Measurements from ENCODE around the gene C3orf52. TPM values are rescaled to one million over a fixed set of nuclear protein-coding genes. Genes with fewer than 3 reads are reported as not detected.

Gene C3orf52
- total RNA-seq, 1 donor from 2014 or later = 16.4 TPM

DNA sequence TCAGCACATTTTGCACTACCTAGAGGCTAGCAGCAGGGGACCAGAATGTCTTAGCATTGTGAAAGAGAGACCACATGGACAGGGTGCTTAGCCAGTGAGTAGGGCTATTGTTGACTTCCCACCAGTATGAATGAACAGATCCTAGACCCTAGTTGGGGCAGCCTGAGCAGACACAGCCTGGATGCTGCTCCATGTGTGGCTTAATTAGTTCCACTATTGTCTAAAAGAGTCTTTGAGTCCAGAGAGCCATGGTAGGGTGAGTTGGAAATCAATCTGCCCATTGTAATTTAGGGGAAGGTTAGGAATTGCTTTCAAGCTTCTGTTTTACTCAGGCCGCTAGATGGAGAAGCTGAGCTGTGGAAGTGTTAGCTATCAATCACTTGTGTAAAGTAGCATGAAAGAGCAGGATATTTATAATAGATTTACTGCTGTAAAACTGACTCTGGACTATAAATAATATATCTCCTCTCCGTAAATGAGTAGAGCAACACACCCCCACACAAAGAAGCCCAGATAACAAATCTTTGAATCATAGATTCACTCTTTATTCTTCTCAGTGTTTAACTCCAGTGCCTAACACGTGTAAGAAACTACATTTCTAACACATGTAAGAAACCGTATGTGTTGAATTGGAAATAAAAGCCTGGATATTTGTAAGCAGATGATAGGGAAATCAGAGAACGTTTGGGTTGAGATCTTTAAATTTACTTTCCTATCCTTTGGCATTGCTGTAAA lies 50.9 kb downstream of the C3orf52 start:
- Histone ChIP-seq H3K4me3 (no peak overlapping the region), H3K27ac (no peak overlapping the region), H3K9me3 (no peaks in the 10 kb centered on the region), H3K27me3 (ENCODE audit: low read depth) (no peaks in the 10 kb centered on the region), H3K36me3 (no peaks in the 10 kb centered on the region), H3K4me1 (peaks cover 5% of the 10 kb centered on the region)
- peak; percentile 45 to 54 for ATAC-seq
- TF ChIP-seq, protein P1, sequence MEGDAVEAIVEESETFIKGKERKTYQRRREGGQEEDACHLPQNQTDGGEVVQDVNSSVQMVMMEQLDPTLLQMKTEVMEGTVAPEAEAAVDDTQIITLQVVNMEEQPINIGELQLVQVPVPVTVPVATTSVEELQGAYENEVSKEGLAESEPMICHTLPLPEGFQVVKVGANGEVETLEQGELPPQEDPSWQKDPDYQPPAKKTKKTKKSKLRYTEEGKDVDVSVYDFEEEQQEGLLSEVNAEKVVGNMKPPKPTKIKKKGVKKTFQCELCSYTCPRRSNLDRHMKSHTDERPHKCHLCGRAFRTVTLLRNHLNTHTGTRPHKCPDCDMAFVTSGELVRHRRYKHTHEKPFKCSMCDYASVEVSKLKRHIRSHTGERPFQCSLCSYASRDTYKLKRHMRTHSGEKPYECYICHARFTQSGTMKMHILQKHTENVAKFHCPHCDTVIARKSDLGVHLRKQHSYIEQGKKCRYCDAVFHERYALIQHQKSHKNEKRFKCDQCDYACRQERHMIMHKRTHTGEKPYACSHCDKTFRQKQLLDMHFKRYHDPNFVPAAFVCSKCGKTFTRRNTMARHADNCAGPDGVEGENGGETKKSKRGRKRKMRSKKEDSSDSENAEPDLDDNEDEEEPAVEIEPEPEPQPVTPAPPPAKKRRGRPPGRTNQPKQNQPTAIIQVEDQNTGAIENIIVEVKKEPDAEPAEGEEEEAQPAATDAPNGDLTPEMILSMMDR (IDR thresholded peaks at IDR 0.05) = peak; percentile 49
- no peak for DNase-seq
- intact Hi-C loops (cut with DNase I) = no loop called here

DNA sequence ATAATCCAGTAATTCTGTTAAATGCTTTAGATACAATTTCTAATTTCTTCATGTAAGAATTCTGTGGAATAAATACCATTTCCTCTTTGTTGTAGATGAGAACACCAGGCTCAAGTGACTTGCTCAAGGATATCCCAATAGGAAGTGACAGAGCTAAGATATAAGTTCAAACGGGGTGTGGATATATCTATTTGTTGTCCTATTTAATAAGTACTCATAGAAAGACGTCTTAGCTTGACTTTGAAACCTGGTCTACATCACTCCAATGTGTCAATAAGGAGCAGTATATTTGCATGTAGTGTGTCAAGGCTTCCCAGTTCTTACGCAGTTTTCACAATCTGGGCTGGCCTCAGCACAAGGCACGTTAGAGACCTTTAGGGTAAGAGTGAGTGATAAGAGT lies 51.6 kb downstream of the C3orf52 start:
- peak in 1 of 2 donors; percentile 29 for ATAC-seq
- Histone ChIP-seq H3K27me3 (ENCODE audit: low read depth) (no peaks in the 10 kb centered on the region), H3K9me3 (no peaks in the 10 kb centered on the region), H3K36me3 (no peaks in the 10 kb centered on the region), H3K4me3 (no peak overlapping the region), H3K27ac (no peak overlapping the region), H3K4me1 (peaks cover 5% of the 10 kb centered on the region)
- intact Hi-C loops (cut with DNase I) = no loop called here
- TF ChIP-seq, protein P1 (IDR thresholded peaks at IDR 0.05) = no peak
- no peak for DNase-seq

DNA sequence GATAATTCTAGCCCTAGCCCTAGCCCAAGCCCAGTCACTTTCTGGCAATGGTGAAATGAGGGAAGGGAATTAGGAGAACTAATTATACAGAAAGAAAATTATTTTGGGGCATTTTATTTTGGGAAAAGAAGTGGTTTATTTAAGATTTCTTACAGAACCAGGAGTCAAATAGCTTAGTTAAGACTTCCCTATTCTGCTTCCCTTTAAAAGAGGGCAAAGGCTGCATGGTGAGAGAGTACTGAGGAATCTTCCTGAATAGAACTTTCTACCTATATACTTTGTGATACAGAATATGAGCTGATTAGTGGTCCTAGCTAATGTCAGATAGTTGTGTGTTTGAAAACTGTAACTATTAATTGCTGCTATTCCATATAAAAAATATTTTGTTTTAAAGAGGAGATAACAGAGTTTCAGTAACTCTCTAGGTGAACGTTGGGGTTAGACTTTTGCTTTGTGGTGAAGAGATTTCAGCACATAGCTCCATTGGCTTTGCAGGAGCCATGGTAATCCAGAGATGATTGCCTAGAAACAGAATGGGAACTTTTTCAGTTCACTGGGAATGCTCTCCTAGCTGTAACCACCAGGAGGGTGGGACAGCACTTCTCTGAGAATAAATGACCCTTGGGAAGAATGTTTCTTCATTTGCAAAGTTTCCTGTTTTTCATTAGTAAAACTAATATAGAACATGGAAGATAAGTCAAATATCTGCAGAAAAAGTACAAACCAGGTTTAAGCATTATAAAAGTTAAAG lies 52.2 kb downstream of the C3orf52 start:
- Histone ChIP-seq H3K4me1 (peaks cover 5% of the 10 kb centered on the region), H3K4me3 (no peak overlapping the region), H3K27me3 (ENCODE audit: low read depth) (no peaks in the 10 kb centered on the region), H3K27ac (no peak overlapping the region), H3K36me3 (no peaks in the 10 kb centered on the region), H3K9me3 (no peaks in the 10 kb centered on the region)
- intact Hi-C loops (cut with DNase I) = no loop called here
- no peak for ATAC-seq
- no peak for DNase-seq
- TF ChIP-seq, protein P1 (IDR thresholded peaks at IDR 0.05) = no peak

DNA sequence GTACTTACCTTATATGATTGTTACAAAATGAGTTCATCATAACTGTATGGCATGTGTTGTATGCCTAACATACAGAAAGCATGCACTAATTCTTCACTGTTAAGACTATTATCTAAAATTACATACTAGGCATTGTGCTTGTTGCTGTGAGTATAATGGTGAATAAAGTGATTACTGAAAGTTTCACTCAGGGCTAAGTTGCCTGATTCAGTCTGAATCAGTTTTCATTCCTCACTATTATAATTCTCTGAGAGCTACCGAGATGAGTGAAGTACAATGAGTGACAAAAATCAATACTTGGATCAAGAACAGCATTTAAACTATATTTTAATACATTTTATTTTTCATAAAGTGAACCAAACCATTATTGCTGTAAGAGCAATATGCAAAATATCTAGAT lies 54.4 kb downstream of the C3orf52 start:
- intact Hi-C loops (cut with DNase I) = no loop called here
- Histone ChIP-seq H3K9me3 (peaks cover 8% of the 10 kb centered on the region), H3K4me1 (peaks cover 5% of the 10 kb centered on the region), H3K36me3 (no peaks in the 10 kb centered on the region), H3K4me3 (no peak overlapping the region), H3K27ac (no peak overlapping the region), H3K27me3 (ENCODE audit: low read depth) (no peaks in the 10 kb centered on the region)
- no peak for ATAC-seq
- TF ChIP-seq, protein P1 (IDR thresholded peaks at IDR 0.05) = no peak
- DNase-seq = no peak

DNA sequence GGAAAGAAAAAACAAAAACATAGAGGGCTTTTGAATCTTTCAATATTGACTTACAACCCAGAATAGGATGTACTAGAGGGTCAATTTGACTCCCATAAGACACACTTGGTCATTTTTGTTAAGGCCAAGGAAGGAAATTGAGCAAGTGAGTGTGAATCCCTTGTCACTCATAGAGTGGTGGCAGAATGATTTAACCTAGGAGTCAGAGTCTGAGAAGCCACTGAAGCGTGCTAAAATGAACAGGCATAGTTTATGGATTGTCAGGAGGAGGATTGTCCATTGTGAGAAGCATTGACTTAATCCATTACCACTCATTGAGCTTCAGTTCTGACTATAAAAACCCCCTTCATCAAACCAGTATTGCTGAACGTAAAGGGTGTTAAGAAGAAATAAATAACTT lies 55.1 kb downstream of the C3orf52 start:
- H3K27ac ChIP-seq = no peak overlapping the region
- no peak overlapping the region for H3K4me3 ChIP-seq
- no peak for ATAC-seq
- H3K36me3 ChIP-seq = no peaks in the 10 kb centered on the region
- no peaks in the 10 kb centered on the region for H3K27me3 ChIP-seq (ENCODE audit: low read depth)
- TF ChIP-seq, protein P1 (IDR thresholded peaks at IDR 0.05) = no peak
- no peak for DNase-seq
- peaks cover 8% of the 10 kb centered on the region for H3K9me3 ChIP-seq
- peaks cover 5% of the 10 kb centered on the region for H3K4me1 ChIP-seq
- intact Hi-C loops (cut with DNase I) = no loop called here
